ENCODE measurements around the gene NRP1. TPM values are rescaled to one million over a fixed set of nuclear protein-coding genes. Genes with fewer than 3 reads are reported as not detected.

Gene NRP1
- total RNA-seq, 4 donors from 2014 or later = 91.8 to 175 (median 142) TPM

DNA sequence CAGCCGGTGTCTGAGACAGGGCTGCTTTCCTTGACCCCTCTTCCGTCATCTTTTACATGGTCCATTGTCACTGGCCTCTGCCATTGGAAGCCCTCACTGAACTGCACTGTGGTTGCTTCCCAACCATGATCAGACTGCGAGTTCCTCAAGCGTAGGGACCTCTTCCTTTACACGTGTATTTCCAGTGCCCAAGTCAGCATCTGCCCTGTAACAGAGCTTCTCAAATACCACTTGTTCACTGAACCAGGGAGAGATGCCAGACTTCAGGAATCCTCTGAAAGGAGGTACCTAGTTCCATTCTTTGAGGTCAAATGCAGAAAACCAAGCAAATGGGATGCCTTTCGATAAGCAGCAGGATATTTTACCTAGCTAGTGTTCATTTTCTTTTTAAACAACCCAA, 145.1 kb downstream of the NRP1 start:
- TF ChIP-seq, protein P1, sequence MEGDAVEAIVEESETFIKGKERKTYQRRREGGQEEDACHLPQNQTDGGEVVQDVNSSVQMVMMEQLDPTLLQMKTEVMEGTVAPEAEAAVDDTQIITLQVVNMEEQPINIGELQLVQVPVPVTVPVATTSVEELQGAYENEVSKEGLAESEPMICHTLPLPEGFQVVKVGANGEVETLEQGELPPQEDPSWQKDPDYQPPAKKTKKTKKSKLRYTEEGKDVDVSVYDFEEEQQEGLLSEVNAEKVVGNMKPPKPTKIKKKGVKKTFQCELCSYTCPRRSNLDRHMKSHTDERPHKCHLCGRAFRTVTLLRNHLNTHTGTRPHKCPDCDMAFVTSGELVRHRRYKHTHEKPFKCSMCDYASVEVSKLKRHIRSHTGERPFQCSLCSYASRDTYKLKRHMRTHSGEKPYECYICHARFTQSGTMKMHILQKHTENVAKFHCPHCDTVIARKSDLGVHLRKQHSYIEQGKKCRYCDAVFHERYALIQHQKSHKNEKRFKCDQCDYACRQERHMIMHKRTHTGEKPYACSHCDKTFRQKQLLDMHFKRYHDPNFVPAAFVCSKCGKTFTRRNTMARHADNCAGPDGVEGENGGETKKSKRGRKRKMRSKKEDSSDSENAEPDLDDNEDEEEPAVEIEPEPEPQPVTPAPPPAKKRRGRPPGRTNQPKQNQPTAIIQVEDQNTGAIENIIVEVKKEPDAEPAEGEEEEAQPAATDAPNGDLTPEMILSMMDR (IDR thresholded peaks at IDR 0.05; ENCODE audit: low read depth) = no peak

DNA sequence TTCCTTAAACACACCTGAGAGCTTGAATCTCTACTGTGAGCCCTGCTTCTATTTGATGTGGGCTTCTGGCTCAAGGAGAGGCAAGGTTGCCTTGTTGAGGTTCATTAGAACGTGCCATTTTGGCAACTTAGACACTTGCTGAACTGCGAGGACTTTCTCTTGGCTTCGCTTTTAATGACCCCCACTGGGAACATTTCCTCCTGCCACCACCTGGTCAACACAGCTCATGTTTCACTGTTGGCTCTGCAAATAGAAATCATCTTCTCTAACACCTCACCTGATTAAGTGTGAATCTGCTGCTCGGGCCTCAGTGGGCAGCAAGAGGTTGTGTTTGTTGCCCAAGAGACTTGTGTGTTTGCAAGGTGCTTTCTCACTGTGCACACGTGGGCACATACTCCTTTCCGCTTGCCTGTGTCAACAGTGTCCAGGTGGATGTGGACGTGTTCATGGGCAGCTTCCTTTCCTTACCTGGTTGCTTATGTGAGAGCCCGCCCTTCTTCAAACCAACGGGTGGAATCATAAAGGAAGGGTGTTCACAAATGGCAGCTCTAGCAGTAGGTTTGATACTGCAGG, 147.0 kb downstream of the NRP1 start:
- TF ChIP-seq, protein P1 (IDR thresholded peaks at IDR 0.05; ENCODE audit: low read depth) = no peak

DNA sequence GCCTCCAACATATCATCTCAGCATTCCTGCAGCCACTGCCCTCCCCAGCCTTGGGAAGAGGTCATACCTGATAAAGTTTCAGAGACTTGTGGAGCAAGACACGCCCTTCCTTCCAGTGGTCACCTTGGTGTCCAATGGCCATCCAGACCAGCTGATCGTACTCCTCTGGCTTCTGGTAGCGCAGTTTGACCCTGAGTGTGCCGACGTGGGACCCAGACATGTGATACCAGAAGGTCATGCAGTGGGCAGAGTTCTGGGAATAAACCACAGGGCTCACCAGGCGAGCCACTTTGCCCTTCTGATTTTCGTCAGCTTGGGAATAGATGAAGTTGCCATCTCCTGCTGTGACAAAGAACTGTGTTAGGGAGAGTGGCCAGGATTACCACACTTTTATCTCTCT, 148.3 kb downstream of the NRP1 start:
- TF ChIP-seq, protein P1 (IDR thresholded peaks at IDR 0.05; ENCODE audit: low read depth) = no peak

DNA sequence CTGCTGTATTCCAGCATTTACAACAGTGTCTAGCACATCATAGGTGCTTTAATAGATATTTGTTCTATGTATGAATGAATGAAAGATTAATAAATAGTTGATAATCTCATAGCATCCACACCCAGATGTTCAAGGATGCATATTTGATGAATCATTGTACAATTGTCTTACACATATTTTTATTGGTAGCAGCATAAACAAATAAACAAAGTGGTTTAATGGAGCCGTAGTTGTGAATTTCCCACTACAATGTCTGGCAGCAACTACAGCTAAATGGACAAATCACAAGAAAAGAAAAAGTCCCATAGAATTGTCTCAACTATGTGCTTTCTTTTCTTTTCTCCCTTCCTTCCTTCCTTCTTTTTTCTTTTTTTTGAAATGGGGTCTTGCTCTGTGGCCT, 150.8 kb downstream of the NRP1 start:
- TF ChIP-seq, protein P1 (IDR thresholded peaks at IDR 0.05; ENCODE audit: low read depth) = no peak

- TF ChIP-seq, protein P1 (IDR thresholded peaks at IDR 0.05; ENCODE audit: low read depth) = no peak
These were observed 153.5 kb downstream of the NRP1 start for GRCh38 chr10:33180921-33181320.

GRCh38 chr10:33180390-33180789, 154.1 kb downstream of the NRP1 start:
- TF ChIP-seq, protein P1 (IDR thresholded peaks at IDR 0.05; ENCODE audit: low read depth) = no peak

- TF ChIP-seq, protein P1 (IDR thresholded peaks at IDR 0.05; ENCODE audit: low read depth) = no peak
These were observed 155.4 kb downstream of the NRP1 start for GRCh38 chr10:33179067-33179466.
